WTC11 (cell line): ENCODE data around the gene SLC8A2.

Experiments used
- AFF4 ChIP-seq: sonication (generic); formaldehyde crosslinking; IDR thresholded peaks from 2 replicates; pipeline ENCODE4 v1.8.1; 2023; ENCODE audit warnings: mild to moderate bottlenecking, missing genetic modification reagents, borderline replicate concordance
- ATF3 ChIP-seq: sonication (generic); formaldehyde crosslinking; conservative IDR thresholded peaks from 2 replicates; pipeline ENCODE4 v1.8.1; 2022; ENCODE audit warnings: mild to moderate bottlenecking, missing genetic modification reagents
- CTCF ChIP-seq: fragments of 200-600 bp; IDR thresholded peaks from 2 replicates; pipeline ENCODE4 v1.8.0; 2022; ENCODE audit warnings: antibody characterized with exemption
- ELF4 ChIP-seq: sonication (generic); formaldehyde crosslinking; IDR thresholded peaks from 2 replicates; pipeline ENCODE4 v1.8.1; 2022; ENCODE audit warnings: low read depth, mild to moderate bottlenecking, moderate library complexity, missing genetic modification reagents
- JUN ChIP-seq: sonication (generic); formaldehyde crosslinking; IDR thresholded peaks from 2 replicates; pipeline ENCODE4 v1.8.0; 2023; ENCODE audit warnings: mild to moderate bottlenecking, missing genetic modification reagents
- NFE2L1 ChIP-seq: sonication (generic); formaldehyde crosslinking; IDR thresholded peaks from 2 replicates; pipeline ENCODE4 v1.8.1; 2023; ENCODE audit warnings: missing genetic modification reagents
- PREB ChIP-seq: sonication (generic); formaldehyde crosslinking; IDR thresholded peaks from 2 replicates; pipeline ENCODE4 v1.8.1; 2022; ENCODE audit warnings: mild to moderate bottlenecking, missing genetic modification reagents, moderate library complexity, borderline replicate concordance
- STAT6 ChIP-seq: sonication (generic); formaldehyde crosslinking; conservative IDR thresholded peaks from 2 replicates; pipeline ENCODE4 v1.8.1; 2023; ENCODE audit warnings: mild to moderate bottlenecking, low read depth, missing genetic modification reagents, moderate library complexity

DNA sequence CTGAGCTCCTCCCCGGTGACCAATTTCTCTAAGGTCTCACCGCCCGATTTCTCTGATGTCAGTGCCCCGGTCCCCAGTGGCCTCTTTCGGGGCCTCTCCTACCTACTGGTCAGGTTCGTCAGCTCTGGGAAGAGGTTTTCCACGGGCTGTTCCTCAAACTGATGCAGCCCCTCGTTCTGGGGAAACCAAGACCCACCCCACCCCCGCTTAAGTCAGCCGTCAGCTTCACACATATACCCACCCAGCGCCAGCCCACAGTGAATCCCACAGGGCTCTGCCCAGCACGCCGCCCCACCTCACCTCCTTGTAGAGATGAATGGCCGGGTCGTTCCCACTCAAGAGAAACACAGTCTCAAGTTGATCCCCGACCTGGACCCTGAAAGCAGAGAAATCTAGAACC is 9.0 kb upstream of the SLC8A2 start:
- TF ChIP-seq CTCF (no peak), ATF3 (CRISPR knock-in tag) (no peak), JUN (CRISPR knock-in tag) (no peak), STAT6 (CRISPR knock-in tag) (no peak), NFE2L1 (no peak), AFF4 (CRISPR knock-in tag) (no peak), ELF4 (CRISPR knock-in tag) (no peak), PREB (no peak)
